BLaER1 (cell line): Measurements from ENCODE around the gene ZP1.
A peak's percentile ranks its signal among the peaks of the same experiment; 100 is the strongest.

Experiments used
- H3K27ac ChIP-seq: shearing (Covaris generic); formaldehyde crosslinking; 2 replicates; pipeline ENCODE4 v1.8.1; 2022
- H3K27me3 ChIP-seq: shearing (Covaris generic); formaldehyde crosslinking; 2 replicates; pipeline ENCODE4 v1.8.1; 2022
- H3K36me3 ChIP-seq: shearing (Covaris generic); formaldehyde crosslinking; 2 replicates; pipeline ENCODE4 v1.8.1; 2022
- H3K4me1 ChIP-seq: shearing (Covaris generic); formaldehyde crosslinking; 2 replicates; pipeline ENCODE4 v1.8.1; 2022
- H3K4me2 ChIP-seq: shearing (Covaris generic); formaldehyde crosslinking; 2 replicates; pipeline ENCODE4 v1.8.1; 2022
- H3K4me3 ChIP-seq: shearing (Covaris generic); formaldehyde crosslinking; 2 replicates; pipeline ENCODE4 v1.8.1; 2022
- H3K9ac ChIP-seq: shearing (Covaris generic); formaldehyde crosslinking; 2 replicates; pipeline ENCODE4 v1.8.1; 2022
- H3K9me3 ChIP-seq: shearing (Covaris generic); formaldehyde crosslinking; 2 replicates; pipeline ENCODE4 v1.8.1; 2022
- H4K20me1 ChIP-seq: shearing (Covaris generic); formaldehyde crosslinking; 2 replicates; pipeline ENCODE4 v1.8.1; 2022
- Cebpa-rat ChIP-seq: shearing (Covaris generic); IDR thresholded peaks from 2 replicates; pipeline ENCODE4 v1.8.1; 2022

Gene ZP1

GRCh38 chr11:60869451-60869825, 2.1 kb downstream of the ZP1 start:
- Histone ChIP-seq H3K36me3 (peaks cover under 1% of the 10 kb centered on the region; the same call in 1 of the 2 replicates), H3K4me2 (peak overlapping the region; percentile 69; the same call in 1 of the 2 replicates), H3K4me1 (peaks cover 86% of the 10 kb centered on the region), H3K27ac (0 out of 2 replicates have a peak overlapping the region, but pooled peaks have one; percentile 42), H3K9ac (no peak overlapping the region), H3K27me3 (no peaks in the 10 kb centered on the region), H3K9me3 (no peaks in the 10 kb centered on the region), H3K4me3 (no peak overlapping the region), H4K20me1 (no peaks in the 10 kb centered on the region)
- no peak for TF ChIP-seq Cebpa-rat

- H3K27me3 ChIP-seq, result no peaks in the 10 kb centered on the region
- no peak for TF ChIP-seq Cebpa-rat
- no peaks in the 10 kb centered on the region for H3K9me3 ChIP-seq
- peaks cover 78% of the 10 kb centered on the region for H3K4me1 ChIP-seq
- no peaks in the 10 kb centered on the region for H4K20me1 ChIP-seq
- H3K36me3 ChIP-seq, result peaks cover 9% of the 10 kb centered on the region; the same call in 1 of the 2 replicates
- H3K4me2 ChIP-seq, result peak overlapping the region; percentile 73
- H3K4me3 ChIP-seq, result no peak overlapping the region
- no peak overlapping the region for H3K9ac ChIP-seq
- no peak overlapping the region for H3K27ac ChIP-seq
These were observed 2.9 kb downstream of the ZP1 start for GRCh38 chr11:60870276-60870675.

GRCh38 chr11:60870733-60871377, 3.5 kb downstream of the ZP1 start:
- TF ChIP-seq Cebpa-rat, result no peak
- Histone ChIP-seq H4K20me1 (no peaks in the 10 kb centered on the region), H3K4me3 (no peak overlapping the region), H3K9me3 (no peaks in the 10 kb centered on the region), H3K4me1 (peaks cover 74% of the 10 kb centered on the region), H3K4me2 (peak overlapping the region; percentile 73), H3K9ac (0 out of 2 replicates have a peak overlapping the region, but pooled peaks have one; percentile 2), H3K36me3 (peaks cover 14% of the 10 kb centered on the region; the same call in 1 of the 2 replicates), H3K27me3 (no peaks in the 10 kb centered on the region), H3K27ac (peak overlapping the region; percentile 60)

GRCh38 chr11:60871378-60872061, 4.2 kb downstream of the ZP1 start:
- H3K36me3 ChIP-seq, result peaks cover 17% of the 10 kb centered on the region; the same call in 1 of the 2 replicates
- 0 out of 2 replicates have a peak overlapping the region, but pooled peaks have one; percentile 2 for H3K9ac ChIP-seq
- H3K4me1 ChIP-seq, result peaks cover 68% of the 10 kb centered on the region
- peak overlapping the region; percentile 73 for H3K4me2 ChIP-seq
- TF ChIP-seq Cebpa-rat, result no peak
- H4K20me1 ChIP-seq, result no peaks in the 10 kb centered on the region
- no peaks in the 10 kb centered on the region for H3K27me3 ChIP-seq
- H3K9me3 ChIP-seq, result no peaks in the 10 kb centered on the region
- H3K4me3 ChIP-seq, result no peak overlapping the region
- peak overlapping the region; percentile 60 for H3K27ac ChIP-seq

GRCh38 chr11:60872124-60872960, 5.0 kb downstream of the ZP1 start:
- TF ChIP-seq Cebpa-rat, result no peak
- Histone ChIP-seq H3K36me3 (peaks cover 24% of the 10 kb centered on the region; the same call in 1 of the 2 replicates), H3K4me1 (peaks cover 60% of the 10 kb centered on the region), H3K9me3 (no peaks in the 10 kb centered on the region), H3K4me2 (peak overlapping the region; percentile 73), H3K27ac (peak overlapping the region; percentile 60), H4K20me1 (no peaks in the 10 kb centered on the region), H3K9ac (peak overlapping the region; percentile 1; the same call in 1 of the 2 replicates), H3K27me3 (no peaks in the 10 kb centered on the region), H3K4me3 (no peak overlapping the region)

DNA sequence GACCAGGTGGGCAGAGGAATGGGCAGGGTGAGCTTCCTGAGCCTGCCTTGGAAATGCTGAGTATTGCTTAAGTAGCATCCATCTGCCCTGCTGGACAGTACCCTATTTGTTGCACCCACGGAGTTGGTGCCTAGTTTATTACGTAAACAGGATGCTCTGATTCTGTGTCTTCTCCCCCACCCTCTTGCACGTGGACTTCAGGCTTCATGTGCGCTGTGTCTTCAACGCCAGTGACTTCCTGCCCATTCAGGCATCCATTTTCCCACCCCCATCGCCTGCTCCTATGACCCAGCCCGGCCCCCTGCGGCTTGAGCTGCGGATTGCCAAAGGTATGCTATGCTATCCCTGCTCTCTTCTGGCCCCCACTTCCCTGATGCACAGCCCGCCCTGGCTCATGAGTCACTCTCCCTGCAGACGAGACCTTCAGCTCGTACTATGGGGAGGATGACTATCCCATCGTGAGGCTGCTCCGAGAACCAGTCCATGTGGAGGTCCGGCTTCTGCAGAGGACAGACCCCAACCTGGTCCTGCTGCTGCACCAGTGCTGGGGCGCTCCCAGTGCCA, 5.7 kb downstream of the ZP1 start:
- no peak for TF ChIP-seq Cebpa-rat
- no peak overlapping the region for H3K4me3 ChIP-seq
- no peaks in the 10 kb centered on the region for H3K9me3 ChIP-seq
- H3K36me3 ChIP-seq, result peaks cover 27% of the 10 kb centered on the region; the same call in 1 of the 2 replicates
- H3K27me3 ChIP-seq, result no peaks in the 10 kb centered on the region
- H3K4me1 ChIP-seq, result peaks cover 53% of the 10 kb centered on the region
- peak overlapping the region; percentile 60 for H3K27ac ChIP-seq
- no peak overlapping the region for H3K9ac ChIP-seq
- peak overlapping the region; percentile 73 for H3K4me2 ChIP-seq
- H4K20me1 ChIP-seq, result no peaks in the 10 kb centered on the region

- no peak for TF ChIP-seq Cebpa-rat
- Histone ChIP-seq H3K4me1 (peaks cover 48% of the 10 kb centered on the region), H3K27me3 (no peaks in the 10 kb centered on the region), H3K27ac (no peak overlapping the region), H3K36me3 (peaks cover 28% of the 10 kb centered on the region), H4K20me1 (no peaks in the 10 kb centered on the region), H3K9me3 (no peaks in the 10 kb centered on the region), H3K4me3 (no peak overlapping the region), H3K9ac (no peak overlapping the region), H3K4me2 (no peak overlapping the region)
These were observed 6.2 kb downstream of the ZP1 start for GRCh38 chr11:60873533-60873932.

DNA sequence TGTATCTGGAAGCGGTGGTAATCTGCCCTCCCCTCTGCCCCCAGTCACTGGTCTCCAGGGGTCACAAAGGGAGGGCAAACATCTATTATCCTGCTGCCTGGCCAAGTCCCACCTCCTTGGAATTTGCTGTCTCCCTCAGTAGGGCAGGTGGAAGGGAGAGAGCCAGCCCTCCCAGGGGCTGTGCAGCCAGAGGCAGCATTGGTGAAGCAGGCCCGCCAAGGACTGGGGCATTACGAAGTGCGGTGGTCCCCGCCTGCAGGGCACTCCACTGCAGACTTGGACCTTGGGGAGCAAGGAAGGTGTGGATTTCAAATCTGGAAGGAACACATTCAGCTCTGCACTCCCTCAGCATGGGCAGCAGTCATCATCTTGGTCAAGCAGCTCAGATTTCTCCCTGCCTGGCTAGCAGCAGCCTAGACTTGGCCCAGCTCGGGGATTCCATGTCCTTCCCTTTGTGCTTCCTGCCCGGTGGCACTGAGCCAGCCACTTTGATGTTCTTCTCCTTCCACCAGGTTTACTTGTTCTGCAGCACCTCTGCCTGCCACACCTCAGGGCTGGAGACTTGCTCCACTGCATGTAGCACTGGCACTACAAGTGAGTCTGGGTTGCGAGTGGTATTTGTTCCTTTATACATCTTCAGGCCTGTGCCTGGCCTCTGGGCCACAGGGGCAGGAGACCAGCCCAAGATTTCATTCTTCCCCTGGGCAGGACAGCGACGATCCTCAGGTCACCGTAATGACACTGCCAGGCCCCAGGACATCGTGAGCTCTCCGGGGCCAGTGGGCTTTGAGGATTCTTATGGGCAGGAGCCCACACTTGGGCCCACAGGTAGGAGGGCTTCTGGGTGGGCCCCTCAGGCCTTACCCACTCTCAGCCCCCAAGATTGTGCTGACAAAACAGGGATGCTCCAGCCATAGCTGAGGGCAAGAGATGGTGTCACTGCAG, 7.4 kb downstream of the ZP1 start:
- H3K4me3 ChIP-seq, result no peak overlapping the region
- H3K36me3 ChIP-seq, result peaks cover 35% of the 10 kb centered on the region

More for the DNA sequence above, 7.4 kb downstream of the ZP1 start:
- H4K20me1 ChIP-seq, result no peaks in the 10 kb centered on the region
- no peaks in the 10 kb centered on the region for H3K9me3 ChIP-seq
- no peaks in the 10 kb centered on the region for H3K27me3 ChIP-seq
- peaks cover 37% of the 10 kb centered on the region for H3K4me1 ChIP-seq
- no peak overlapping the region for H3K27ac ChIP-seq
- no peak for TF ChIP-seq Cebpa-rat
- H3K4me2 ChIP-seq, result no peak overlapping the region
- H3K9ac ChIP-seq, result no peak overlapping the region
